Measurements from ENCODE around the gene RNASEH2B.

Gene RNASEH2B

GRCh38 chr13:51000061-51000460 lies 90.5 kb downstream of the RNASEH2B start:
- no peak for DNase-seq

- peak; percentile 54 for DNase-seq
These were observed 91.1 kb downstream of the RNASEH2B start for GRCh38 chr13:51000571-51001260.

GRCh38 chr13:51001335-51001734 lies 91.7 kb downstream of the RNASEH2B start:
- DNase-seq = no peak

- no peak for DNase-seq
These were observed 93.1 kb downstream of the RNASEH2B start for GRCh38 chr13:51002736-51003135.

GRCh38 chr13:51003642-51004041 lies 94.1 kb downstream of the RNASEH2B start:
- no peak for DNase-seq

GRCh38 chr13:51004111-51004865 lies 94.7 kb downstream of the RNASEH2B start:
- no peak for DNase-seq

GRCh38 chr13:51004918-51005460 lies 95.4 kb downstream of the RNASEH2B start:
- DNase-seq = no peak

- DNase-seq = no peak
These were observed 96.0 kb downstream of the RNASEH2B start for GRCh38 chr13:51005566-51005965.
